Measurements from ENCODE around the gene FBXO31. TPM values are rescaled to one million over a fixed set of nuclear protein-coding genes. Genes with fewer than 3 reads are reported as not detected.

The FBXO31 gene
- total and polyA plus RNA-seq, 9 of the 15 experiments (the other 6 are each of a cell fraction or from before 2014, with no cell fraction given): 0.18 to 33.3 (median 10.9) TPM

DNA sequence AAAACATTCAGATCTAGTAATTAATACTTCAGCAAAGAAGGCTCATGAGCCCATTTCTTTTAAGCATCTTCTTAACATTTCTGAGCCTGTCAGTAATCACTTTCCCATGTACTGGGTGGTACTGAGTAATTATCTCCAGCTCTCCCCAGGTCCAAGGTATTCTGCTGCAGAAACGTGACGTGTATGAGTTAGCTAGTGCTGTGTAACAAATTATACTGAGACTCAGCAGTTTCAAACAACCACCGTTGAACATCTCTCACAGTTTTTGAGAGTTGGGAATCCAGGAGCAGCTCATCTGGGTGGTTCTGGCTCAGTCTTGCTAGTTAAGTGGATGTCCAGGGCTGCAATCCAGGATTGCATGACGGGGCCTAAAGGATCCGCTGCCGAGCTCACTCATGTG is 91.6 kb downstream of the FBXO31 start (continued):
- TF ChIP-seq, protein P1, sequence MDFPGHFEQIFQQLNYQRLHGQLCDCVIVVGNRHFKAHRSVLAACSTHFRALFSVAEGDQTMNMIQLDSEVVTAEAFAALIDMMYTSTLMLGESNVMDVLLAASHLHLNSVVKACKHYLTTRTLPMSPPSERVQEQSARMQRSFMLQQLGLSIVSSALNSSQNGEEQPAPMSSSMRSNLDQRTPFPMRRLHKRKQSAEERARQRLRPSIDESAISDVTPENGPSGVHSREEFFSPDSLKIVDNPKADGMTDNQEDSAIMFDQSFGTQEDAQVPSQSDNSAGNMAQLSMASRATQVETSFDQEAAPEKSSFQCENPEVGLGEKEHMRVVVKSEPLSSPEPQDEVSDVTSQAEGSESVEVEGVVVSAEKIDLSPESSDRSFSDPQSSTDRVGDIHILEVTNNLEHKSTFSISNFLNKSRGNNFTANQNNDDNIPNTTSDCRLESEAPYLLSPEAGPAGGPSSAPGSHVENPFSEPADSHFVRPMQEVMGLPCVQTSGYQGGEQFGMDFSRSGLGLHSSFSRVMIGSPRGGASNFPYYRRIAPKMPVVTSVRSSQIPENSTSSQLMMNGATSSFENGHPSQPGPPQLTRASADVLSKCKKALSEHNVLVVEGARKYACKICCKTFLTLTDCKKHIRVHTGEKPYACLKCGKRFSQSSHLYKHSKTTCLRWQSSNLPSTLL (IDR thresholded peaks at IDR 0.05): no peak
- no peak for TF ChIP-seq SMAD1 (IDR thresholded peaks at IDR 0.05; ENCODE audit: low read depth, low read length, partially characterized antibody)

DNA sequence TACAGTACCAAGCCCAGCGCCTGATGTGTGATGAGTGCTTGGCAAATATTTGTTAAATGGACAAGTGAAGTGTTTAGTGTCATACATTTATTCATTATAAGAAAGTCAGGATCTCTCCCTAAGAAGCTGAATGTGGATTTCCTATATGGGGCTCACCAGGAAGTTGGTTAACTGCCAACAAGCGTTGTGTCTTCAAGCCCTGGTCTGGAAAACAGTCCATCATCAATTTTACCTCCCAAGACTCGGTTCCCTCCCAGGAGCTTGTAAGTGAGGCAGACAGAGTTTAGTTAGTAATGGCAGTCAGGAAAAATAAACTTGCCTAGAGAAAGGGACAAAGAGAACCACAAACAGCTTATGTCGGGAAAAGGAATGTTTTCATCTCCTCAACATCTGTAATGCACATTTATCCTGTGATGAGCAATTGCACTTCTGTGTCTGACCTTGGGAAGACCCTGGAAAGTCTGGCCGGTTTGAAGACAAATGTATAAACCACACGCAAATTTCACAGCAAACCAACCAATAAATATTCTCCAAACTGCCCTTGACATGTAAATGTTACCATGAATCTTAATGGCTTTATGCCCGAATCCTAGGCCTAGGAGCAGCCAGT is 94.7 kb downstream of the FBXO31 start:
- H3K27ac ChIP-seq (ENCODE audit: extremely low read depth, low read depth, low read length): no peak overlapping the region
- no peaks in the 10 kb centered on the region for H3K79me2 ChIP-seq (ENCODE audit: control insufficient read depth, insufficient read depth, low read length)
- no peaks in the 10 kb centered on the region for H4K20me1 ChIP-seq (replicated peaks; ENCODE audit: control insufficient read depth, insufficient read depth, low read length)
- no peak overlapping the region for H3K4me3 ChIP-seq
- intact Hi-C loops (cut with micrococcal nuclease) (no loop called here), in situ Hi-C loops (cut with MboI) (no loop called here)
- H3K4me2 ChIP-seq (ENCODE audit: insufficient read depth, low read length): no peak overlapping the region
- no peaks in the 10 kb centered on the region for H3K4me1 ChIP-seq (replicated peaks in 1 of 2; ENCODE audit: control insufficient read depth in 2 of 2, insufficient read depth in 2 of 2, low read length in 2 of 2)
- no TSS peak for BruUV-seq (replicated peaks)
- POLR2A ChIA-PET: no interaction called here
- DNase-seq (ENCODE audit: extremely low read depth in 1 of 4, low spot score in 3 of 4) (no peak), FAIRE-seq (peak; percentile 35), ATAC-seq (no peak)
- CTCF ChIA-PET (ENCODE audit: low intra/inter-chr PET ratio): no interaction called here
- no peaks in the 10 kb centered on the region for H3K27me3 ChIP-seq (ENCODE audit: control insufficient read depth in 2 of 2, insufficient read depth in 2 of 2, low read length in 2 of 2)
- no peaks in the 10 kb centered on the region for H3K9me1 ChIP-seq (ENCODE audit: control insufficient read depth, insufficient read depth, low read length)
- H3K9me3 ChIP-seq (replicated peaks; ENCODE audit: control insufficient read depth, insufficient read depth, low read depth, low read length): peaks cover 3% of the 10 kb centered on the region; the same call in 1 of the 2 replicates
- H3K36me3 ChIP-seq (ENCODE audit: control insufficient read depth, insufficient read depth, low read length): peaks cover 17% of the 10 kb centered on the region; the same call in 2 of the 3 replicates
- no peak for TF ChIP-seq ZNF780A (CRISPR knock-in tag; IDR thresholded peaks at IDR 0.05)
- TF ChIP-seq RAD51 (IDR thresholded peaks at IDR 0.05; ENCODE audit: borderline replicate concordance, low read depth): no peak
- TF ChIP-seq JUNB (CRISPR knock-in tag; conservative IDR thresholded peaks at IDR 0.05): no peak
- no peak overlapping the region for H3K9ac ChIP-seq (ENCODE audit: insufficient read depth in 1 of 2, low read depth in 2 of 2, low read length in 2 of 2)
- H2AFZ ChIP-seq (ENCODE audit: low read depth, low read length): no peak overlapping the region
- 52% methylated on average over 7 of the region's 7 CpGs for WGBS (ENCODE audit: insufficient coverage, low coverage, missing lambda C conversion rate)

All from K562 (cell line).